ENCODE measurements around the gene SP9. TPM values are rescaled to one million over a fixed set of nuclear protein-coding genes. Genes with fewer than 3 reads are reported as not detected.

SP9 gene
- not detected for total RNA-seq
- not detected for polyA plus RNA-seq
- long read RNA-seq, donor 1 = 0 reads
- long read RNA-seq, donor 2, partial matches to known transcripts = 0 of 1 reads
- long read RNA-seq, donor 2, other reads (novel, unspliced or antisense) = 0 of 1 reads
- long read RNA-seq, donor 3 = 0 reads

- Histone ChIP-seq H3K36me3 (no peaks in the 10 kb centered on the region), H3K9me3 (no peaks in the 10 kb centered on the region), H3K4me3 (no peak within 1 kb of the TSS), H3K27me3 (peaks cover 8% of the 10 kb centered on the region), H3K4me1 (ENCODE audit: insufficient read depth) (peaks cover 11% of the 10 kb centered on the region), H3K27ac (no peak within 1 kb of the TSS)
- 5 to 22% (median 8%) methylated on average over 22 to 44 of the region's 44 CpGs for WGBS, 3 donors
- intact Hi-C loops (cut with DNase I) = loop anchor here in 1 of 4 donors (10.0 kb wide), 1 partner anchor 1770 kb away; the partner anchor contains the start of gene HOXD11
- no peak for DNase-seq
- TF ChIP-seq POLR2A (IDR thresholded peaks at IDR 0.05) (no peak), EP300 (IDR thresholded peaks at IDR 0.05) (no peak), CTCF (IDR thresholded peaks at IDR 0.05) (no peak)
These were observed at the start of gene SP9 for GRCh38 chr2:174334781-174335251. SP9 (plus strand) TSS chr2:174334954; CDS start chr2:174335093, 139 bp downstream.

DNA sequence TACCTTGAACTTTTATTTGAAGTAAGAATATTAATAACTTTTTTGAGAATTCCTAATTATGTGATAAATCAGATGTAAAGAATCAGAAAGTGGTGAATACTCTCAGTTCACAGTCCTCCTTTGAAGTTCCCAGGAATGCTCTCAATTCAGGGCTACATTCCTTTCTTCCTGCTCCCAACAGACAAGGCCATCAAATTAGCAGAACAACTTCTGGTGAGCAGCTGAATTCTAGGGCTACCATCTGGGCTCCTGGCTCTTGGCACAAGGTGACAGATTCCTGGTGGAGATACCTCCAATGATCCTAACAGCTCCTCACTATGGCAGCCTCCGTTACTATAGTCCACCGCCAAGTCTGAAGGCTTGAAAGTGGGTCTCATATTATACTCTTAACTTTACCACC is 48.6 kb upstream of the SP9 start:
- no peak overlapping the region for H3K27ac ChIP-seq
- H3K9me3 ChIP-seq = no peaks in the 10 kb centered on the region
- no peaks in the 10 kb centered on the region for H3K36me3 ChIP-seq
- H3K27me3 ChIP-seq = no peaks in the 10 kb centered on the region
- no peak for DNase-seq
- H3K4me3 ChIP-seq = no peak overlapping the region
- TF ChIP-seq POLR2A (IDR thresholded peaks at IDR 0.05) (no peak), CTCF (IDR thresholded peaks at IDR 0.05) (no peak), EP300 (IDR thresholded peaks at IDR 0.05) (no peak)
- WGBS, 3 donors = 68 to 83% (median 79%) methylated on average over 2 of the region's 2 CpGs
- intact Hi-C loops (cut with DNase I) = no loop called here
- no peaks in the 10 kb centered on the region for H3K4me1 ChIP-seq (ENCODE audit: insufficient read depth)

- Histone ChIP-seq H3K27me3 (no peaks in the 10 kb centered on the region), H3K4me1 (ENCODE audit: insufficient read depth) (no peaks in the 10 kb centered on the region), H3K27ac (no peak overlapping the region), H3K4me3 (no peak overlapping the region), H3K36me3 (no peaks in the 10 kb centered on the region), H3K9me3 (no peaks in the 10 kb centered on the region)
- no peak for DNase-seq
- 94 to 97% (median 95%) methylated on average over 1 of the region's 1 CpG for WGBS, 3 donors
- intact Hi-C loops (cut with DNase I) = no loop called here
- TF ChIP-seq CTCF (IDR thresholded peaks at IDR 0.05) (no peak), POLR2A (IDR thresholded peaks at IDR 0.05) (no peak), EP300 (IDR thresholded peaks at IDR 0.05) (no peak)
These were observed 41.8 kb upstream of the SP9 start for GRCh38 chr2:174292908-174293307.

GRCh38 chr2:174300114-174300513 is 34.6 kb upstream of the SP9 start:
- Histone ChIP-seq H3K9me3 (no peaks in the 10 kb centered on the region), H3K4me1 (ENCODE audit: insufficient read depth) (no peaks in the 10 kb centered on the region)
- DNase-seq = no peak

More at GRCh38 chr2:174300114-174300513, 34.6 kb upstream of the SP9 start:
- TF ChIP-seq POLR2A (IDR thresholded peaks at IDR 0.05) = no peak
- TF ChIP-seq CTCF (IDR thresholded peaks at IDR 0.05) = no peak
- TF ChIP-seq EP300 (IDR thresholded peaks at IDR 0.05) = no peak
- no peaks in the 10 kb centered on the region for H3K27me3 ChIP-seq
- intact Hi-C loops (cut with DNase I) = no loop called here
- H3K36me3 ChIP-seq = no peaks in the 10 kb centered on the region
- H3K4me3 ChIP-seq = no peak overlapping the region
- no peak overlapping the region for H3K27ac ChIP-seq
- 56 to 63% (median 63%) methylated on average over 3 of the region's 3 CpGs for WGBS, 3 donors

Data from ovary (tissue), 10 donors.